Thyroid gland (tissue), 4 donors: ENCODE data around the gene ZSWIM8.

Experiments used
- POLR2A ChIP-seq, 2 donors: fragments of 450-650 bp; IDR thresholded peaks; one replicate each; pipeline ENCODE4 v1.6.1; 2017; ENCODE audit warnings: antibody characterized with exemption in 2 of 2, mild to moderate bottlenecking in 2 of 2, moderate library complexity in 1 of 2
- TF ChIP-seq, protein P1 (sequence below), 6 experiments: fragments of 200-600 bp in 3 of 6; fragments of 450-650 bp in 3 of 6; sonication (generic) in 3 of 6; IDR thresholded peaks; one replicate each; pipeline ENCODE4 v1.5.1; 2016 to 2019; ENCODE audit warnings: antibody characterized with exemption in 6 of 6, mild to moderate bottlenecking in 2 of 6, inconsistent platforms in 1 of 6, moderate library complexity in 1 of 6

GRCh38 chr10:73791871-73792400 lies 6.5 kb downstream of the ZSWIM8 start:
- TF ChIP-seq, protein P1, sequence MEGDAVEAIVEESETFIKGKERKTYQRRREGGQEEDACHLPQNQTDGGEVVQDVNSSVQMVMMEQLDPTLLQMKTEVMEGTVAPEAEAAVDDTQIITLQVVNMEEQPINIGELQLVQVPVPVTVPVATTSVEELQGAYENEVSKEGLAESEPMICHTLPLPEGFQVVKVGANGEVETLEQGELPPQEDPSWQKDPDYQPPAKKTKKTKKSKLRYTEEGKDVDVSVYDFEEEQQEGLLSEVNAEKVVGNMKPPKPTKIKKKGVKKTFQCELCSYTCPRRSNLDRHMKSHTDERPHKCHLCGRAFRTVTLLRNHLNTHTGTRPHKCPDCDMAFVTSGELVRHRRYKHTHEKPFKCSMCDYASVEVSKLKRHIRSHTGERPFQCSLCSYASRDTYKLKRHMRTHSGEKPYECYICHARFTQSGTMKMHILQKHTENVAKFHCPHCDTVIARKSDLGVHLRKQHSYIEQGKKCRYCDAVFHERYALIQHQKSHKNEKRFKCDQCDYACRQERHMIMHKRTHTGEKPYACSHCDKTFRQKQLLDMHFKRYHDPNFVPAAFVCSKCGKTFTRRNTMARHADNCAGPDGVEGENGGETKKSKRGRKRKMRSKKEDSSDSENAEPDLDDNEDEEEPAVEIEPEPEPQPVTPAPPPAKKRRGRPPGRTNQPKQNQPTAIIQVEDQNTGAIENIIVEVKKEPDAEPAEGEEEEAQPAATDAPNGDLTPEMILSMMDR (IDR thresholded peaks at IDR 0.05) = no peak
- TF ChIP-seq POLR2A (IDR thresholded peaks at IDR 0.05) = no peak
